IMR-90 (cell line): ENCODE data around the gene SNTG2. TPM values are rescaled to one million over a fixed set of nuclear protein-coding genes. Genes with fewer than 3 reads are reported as not detected.

Source experiments
- ATAC-seq: fragments of 200-7000 bp; cut with Tn5 transposase; 2 replicates; pipeline ENCODE4 v1.9.1; 2020; ENCODE audit warnings: low read depth, mild to moderate bottlenecking, moderate library complexity
- BruUV-seq: library from RNA; stranded (reverse); fragments of 400-500 nt; replicated peaks from 2 replicates; lab custom pipeline; 2021; lab: Mats Ljungman, UMichigan
- CTCF ChIA-PET: fragments of 300-600 bp; formaldehyde crosslinking; extraction: SDS; loops from one replicate; lab custom pipeline; 2021; ENCODE audit warnings: antibody characterized with exemption; lab: Yijun Ruan, JAX
- POLR2A ChIA-PET: fragments of 300-600 bp; sonication (Branson Sonifier 250); formaldehyde crosslinking; loops from one replicate; lab custom pipeline; 2022; ENCODE audit warnings: antibody characterized with exemption; ENCODE audit not compliant: unreplicated experiment; lab: Charles Lee
- DNase-seq: peaks from one replicate; pipeline ENCODE4 v3.0.0; 2013
- H2AFZ ChIP-seq: replicated peaks from 2 replicates; pipeline ENCODE3; 2013; ENCODE audit warnings: low read length, mild to moderate bottlenecking; ENCODE audit not compliant: poor library complexity
- H2AK5ac ChIP-seq: 2 replicates; pipeline ENCODE4 v1.6.1; 2013; ENCODE audit warnings: low read depth, low read length, inconsistent platforms
- H2AK9ac ChIP-seq: replicated peaks from 2 replicates; pipeline ENCODE3; 2013; ENCODE audit warnings: mild to moderate bottlenecking, low read depth, low read length, moderate library complexity; ENCODE audit not compliant: poor library complexity
- H2BK120ac ChIP-seq: 2 replicates; pipeline ENCODE4 v1.6.1; 2013; ENCODE audit warnings: low read depth, low read length, inconsistent platforms
- H2BK15ac ChIP-seq: 3 replicates; pipeline ENCODE4 v1.6.1; 2013; ENCODE audit warnings: low read depth, low read length, inconsistent platforms
- H2BK20ac ChIP-seq: 2 replicates; pipeline ENCODE4 v1.6.1; 2013; ENCODE audit warnings: low read depth, mild to moderate bottlenecking, inconsistent platforms, low read length, moderate library complexity
- H2BK5ac ChIP-seq: 2 replicates; pipeline ENCODE4 v1.6.1; 2013; ENCODE audit warnings: mild to moderate bottlenecking, low read depth, low read length, inconsistent platforms; ENCODE audit not compliant: poor library complexity, severe bottlenecking
- H3K14ac ChIP-seq: replicated peaks from 2 replicates; pipeline ENCODE4 v1.6.1; 2013; ENCODE audit warnings: low read depth, low read length, inconsistent platforms
- H3K18ac ChIP-seq: 2 replicates; pipeline ENCODE4 v1.6.1; 2013; ENCODE audit warnings: low read depth, low read length, control low read depth
- H3K23ac ChIP-seq: 2 replicates; pipeline ENCODE4 v1.6.1; 2013; ENCODE audit warnings: low read depth, low read length, inconsistent platforms
- H3K27ac ChIP-seq: 2 replicates; pipeline ENCODE4 v1.5.1; 2013; ENCODE audit warnings: mild to moderate bottlenecking, control low read depth, low read length; ENCODE audit not compliant: insufficient read depth
- H3K27me3 ChIP-seq: 2 replicates; pipeline ENCODE4 v1.6.1; 2013; ENCODE audit warnings: low read length; ENCODE audit not compliant: control insufficient read depth, insufficient read depth
- H3K36me3 ChIP-seq: 2 replicates; pipeline ENCODE4 v1.6.1; 2013; ENCODE audit warnings: low read length, mixed read lengths; ENCODE audit not compliant: control insufficient read depth, insufficient read depth
- H3K4ac ChIP-seq: 2 replicates; pipeline ENCODE4 v1.6.1; 2013; ENCODE audit warnings: low read depth, low read length, inconsistent platforms
- H3K4me1 ChIP-seq: 2 replicates; pipeline ENCODE4 v1.6.1; 2013; ENCODE audit warnings: low read length, mixed read lengths; ENCODE audit not compliant: control insufficient read depth, insufficient read depth
- H3K4me2 ChIP-seq: 2 replicates; pipeline ENCODE4 v1.6.1; 2013; ENCODE audit warnings: low read depth, mild to moderate bottlenecking, control low read depth, low read length, moderate library complexity
- H3K4me3 ChIP-seq: 2 replicates; pipeline ENCODE4 v1.5.1; 2013; ENCODE audit warnings: low read depth, mild to moderate bottlenecking, control low read depth, low read length, moderate library complexity; ENCODE audit not compliant: insufficient read depth
- H3K56ac ChIP-seq: 2 replicates; pipeline ENCODE4 v1.6.1; 2013; ENCODE audit warnings: low read length, inconsistent platforms; ENCODE audit not compliant: insufficient read depth; ENCODE audit errors: extremely low read depth
- H3K79me1 ChIP-seq, 2 experiments: 2 replicates each; pipeline ENCODE4 v1.6.1; 2013; ENCODE audit warnings: low read length in 2 of 2, inconsistent platforms in 1 of 2, low read depth in 1 of 2
- H3K9ac ChIP-seq: 2 replicates; pipeline ENCODE4 v1.6.1; 2013; ENCODE audit warnings: low read depth, low read length, control low read depth
- H3K9me1 ChIP-seq: 2 replicates; pipeline ENCODE4 v1.6.1; 2013; ENCODE audit warnings: low read length, inconsistent platforms; ENCODE audit not compliant: insufficient read depth
- H3K9me3 ChIP-seq: 2 replicates; pipeline ENCODE4 v1.6.1; 2013; ENCODE audit warnings: low read length; ENCODE audit not compliant: control insufficient read depth, insufficient read depth
- H4K20me1 ChIP-seq: 2 replicates; pipeline ENCODE4 v1.6.1; 2013; ENCODE audit warnings: low read length, inconsistent platforms; ENCODE audit not compliant: insufficient read depth
- H4K5ac ChIP-seq: 2 replicates; pipeline ENCODE4 v1.6.1; 2013; ENCODE audit warnings: mild to moderate bottlenecking, low read depth, low read length, control low read depth
- H4K8ac ChIP-seq, 2 experiments: 2 replicates each; pipeline ENCODE4 v1.6.1; 2013; ENCODE audit warnings: low read depth in 2 of 2, low read length in 2 of 2, control low read depth in 1 of 2, inconsistent platforms in 1 of 2
- H4K91ac ChIP-seq: 2 replicates; pipeline ENCODE4 v1.6.1; 2013; ENCODE audit warnings: low read depth, low read length, inconsistent platforms; ENCODE audit not compliant: insufficient read depth
- CEBPB ChIP-seq: IDR thresholded peaks from 2 replicates; pipeline ENCODE4 v1.6.1; 2012; ENCODE audit warnings: low read depth, low read length, improper control_type of control experiment
- CHD1 ChIP-seq: IDR thresholded peaks from 2 replicates; pipeline ENCODE4 v1.6.1; 2012; ENCODE audit warnings: low read depth, low read length, improper control_type of control experiment
- FOS ChIP-seq: fragments of 150-350 bp; IDR thresholded peaks from 2 replicates; pipeline ENCODE4 v1.6.1; 2016; ENCODE audit warnings: low read depth, low read length
- MAZ ChIP-seq: IDR thresholded peaks from 2 replicates; pipeline ENCODE4 v1.6.1; 2012; ENCODE audit warnings: low read depth, mild to moderate bottlenecking, low read length, improper control_type of control experiment, moderate library complexity, borderline replicate concordance
- MXI1 ChIP-seq: IDR thresholded peaks from 2 replicates; pipeline ENCODE4 v1.6.1; 2012; ENCODE audit warnings: low read depth, mild to moderate bottlenecking, low read length, moderate library complexity, borderline replicate concordance
- NFE2L2 ChIP-seq: fragments of 150-350 bp; IDR thresholded peaks from 2 replicates; pipeline ENCODE4 v1.6.1; 2016; ENCODE audit warnings: low read depth, mild to moderate bottlenecking, low read length
- POLR2A ChIP-seq: IDR thresholded peaks from 2 replicates; pipeline ENCODE4 v1.6.1; 2012; ENCODE audit warnings: mild to moderate bottlenecking, low read depth, low read length
- RCOR1 ChIP-seq: IDR thresholded peaks from 2 replicates; pipeline ENCODE4 v1.6.1; 2012; ENCODE audit warnings: mild to moderate bottlenecking, low read length, improper control_type of control experiment; ENCODE audit not compliant: insufficient replicate concordance
- RFX5 ChIP-seq: IDR thresholded peaks from 2 replicates; pipeline ENCODE4 v1.8.0; 2012; ENCODE audit warnings: low read depth, mild to moderate bottlenecking, low read length, moderate library complexity
- WGBS, 2 experiments: methylation state at CpG; one replicate each; pipeline versions ENCODE4 v1.1.5 to v1.1.7; 2013; ENCODE audit warnings: missing lambda C conversion rate in 2 of 2; ENCODE audit not compliant: insufficient read length in 1 of 2; ENCODE audit errors: extremely low coverage in 2 of 2; 5-methylcytosine and 5-hydroxymethylcytosine counted together
- dilution Hi-C: fragments of 300-500 bp; cut with HindIII; formaldehyde crosslinking; loops from one replicate; pipeline ENCODE4 v1.14.3; 2018; ENCODE audit warnings: low sequenced_read_pairs; ENCODE audit not compliant: unreplicated experiment
- in situ Hi-C: fragments of 300-500 bp; cut with MboI; formaldehyde crosslinking; loops from 3 replicates; pipeline ENCODE4 v1.14.3; 2019; ENCODE audit warnings: low sequenced_read_pairs, inconsistent platforms, mixed read lengths
- intact Hi-C: fragments of 100-400 bp; cut with micrococcal nuclease; formaldehyde crosslinking; loops from 2 replicates; pipeline ENCODE4 v1.10.0; 2022
- polyA plus RNA-seq, 3 experiments: library from polyadenylated mRNA; depleted of rRNA; stranded (reverse); fragments of >200 nt; gene quantifications; 2 replicates each; pipeline ENCODE4 v1.2.3, GENCODE V29; 2012; ENCODE audit warnings: low replicate concordance in 1 of 3
- total RNA-seq: library from RNA; depleted of rRNA; stranded (reverse); fragments of >200 nt; gene quantifications from 2 replicates; pipeline ENCODE4 v1.2.3, GENCODE V29; 2012
- TF ChIP-seq, protein P1 (sequence below): fragments of 150-350 bp; IDR thresholded peaks from 2 replicates; pipeline ENCODE4 v1.6.1; 2016; ENCODE audit warnings: low read depth, mild to moderate bottlenecking, low read length, moderate library complexity, borderline replicate concordance
- TF ChIP-seq, protein P2 (sequence below): conservative IDR thresholded peaks from 2 replicates; pipeline ENCODE4 v1.5.1; 2012; ENCODE audit warnings: mild to moderate bottlenecking, low read depth, low read length, improper control_type of control experiment
- TF ChIP-seq, protein P3 (sequence below): fragments of 150-350 bp; IDR thresholded peaks from 2 replicates; pipeline ENCODE4 v1.6.1; 2017; ENCODE audit warnings: mild to moderate bottlenecking, antibody characterized with exemption, low read length, low read depth

Gene SNTG2
- total and polyA plus RNA-seq, 2 of the 4 experiments (the other 2 are of a cell fraction) = under 0.01 to 0.17 TPM

DNA sequence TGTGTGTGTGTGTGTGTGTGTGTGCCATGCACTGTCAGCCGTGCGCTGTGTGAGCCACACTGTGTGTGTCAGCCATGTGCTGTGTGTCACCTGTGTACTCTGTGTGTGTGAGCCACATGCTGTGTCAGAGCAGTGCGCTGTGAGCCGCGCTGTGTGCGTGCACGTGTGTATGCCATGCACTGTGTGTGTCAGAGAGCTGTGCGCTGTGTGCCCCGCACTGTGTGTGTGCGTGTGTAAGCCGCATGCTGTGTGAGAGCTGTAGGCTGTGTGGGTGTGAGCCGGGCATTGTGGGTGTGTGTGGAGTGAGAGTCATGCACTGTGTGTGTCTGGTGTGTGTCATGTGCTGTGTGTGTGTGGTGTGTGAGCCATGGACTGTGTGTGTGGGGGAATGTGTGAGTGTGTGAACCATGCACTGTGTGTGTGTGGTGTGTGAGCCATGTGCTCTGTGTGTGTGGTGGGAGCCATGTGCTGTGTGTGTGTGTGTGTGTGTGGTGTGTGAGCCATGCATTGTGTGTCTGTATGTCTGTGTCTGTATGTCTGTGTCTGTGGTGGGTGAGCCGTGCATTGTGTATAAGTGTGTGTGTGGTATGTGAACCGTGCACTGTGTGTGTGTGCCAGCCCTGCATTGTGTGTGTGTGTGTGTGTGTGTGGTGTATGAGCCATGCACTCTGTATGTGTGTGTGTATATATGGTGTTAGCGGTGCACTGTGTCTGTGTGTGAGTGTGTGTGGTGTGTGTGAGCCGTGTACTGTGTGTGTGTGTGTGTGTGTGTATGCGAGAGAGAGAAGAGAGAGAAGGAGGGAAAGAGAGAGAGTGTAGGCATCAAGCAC is 356.3 kb downstream of the SNTG2 start:
- Histone ChIP-seq H4K5ac (no peak overlapping the region), H4K8ac (no peak overlapping the region), H4K20me1 (no peaks in the 10 kb centered on the region), H3K18ac (no peak overlapping the region), H3K4ac (no peak overlapping the region), H3K9me3 (peaks cover 19% of the 10 kb centered on the region), H3K79me1 (no peaks in the 10 kb centered on the region), H2BK20ac (no peak overlapping the region), H3K4me2 (no peak overlapping the region), H2AK9ac (no peak overlapping the region), H3K56ac (no peak overlapping the region), H3K9ac (no peak overlapping the region), H3K27me3 (no peaks in the 10 kb centered on the region), H3K36me3 (no peaks in the 10 kb centered on the region), H3K9me1 (no peaks in the 10 kb centered on the region), H2AK5ac (no peak overlapping the region), H3K4me3 (no peak overlapping the region), H2AFZ (peak overlapping the region; percentile 63), H3K4me1 (no peaks in the 10 kb centered on the region), H2BK5ac (peak overlapping the region; percentile 45), H4K91ac (no peak overlapping the region), H3K14ac (no peak overlapping the region), H3K27ac (no peak overlapping the region), H3K23ac (no peak overlapping the region), H2BK120ac (no peak overlapping the region), H2BK15ac (no peak overlapping the region)
- ChIA-PET CTCF (no interaction called here), POLR2A (no interaction called here)
- ATAC-seq = no peak
- WGBS, 2 experiments = 80% methylated on average over 7 of the region's 17 CpGs; no CpG with 5 or more reads in 1 of the 2 experiments
- dilution Hi-C loops = no loop called here
- intact Hi-C loops = no loop called here
- in situ Hi-C loops = no loop called here
- TF ChIP-seq FOS (no peak), RCOR1 (no peak), CHD1 (no peak), RFX5 (no peak), MAZ (no peak), MXI1 (no peak), CEBPB (no peak), NFE2L2 (no peak), POLR2A (no peak)
- TF ChIP-seq, protein P1, sequence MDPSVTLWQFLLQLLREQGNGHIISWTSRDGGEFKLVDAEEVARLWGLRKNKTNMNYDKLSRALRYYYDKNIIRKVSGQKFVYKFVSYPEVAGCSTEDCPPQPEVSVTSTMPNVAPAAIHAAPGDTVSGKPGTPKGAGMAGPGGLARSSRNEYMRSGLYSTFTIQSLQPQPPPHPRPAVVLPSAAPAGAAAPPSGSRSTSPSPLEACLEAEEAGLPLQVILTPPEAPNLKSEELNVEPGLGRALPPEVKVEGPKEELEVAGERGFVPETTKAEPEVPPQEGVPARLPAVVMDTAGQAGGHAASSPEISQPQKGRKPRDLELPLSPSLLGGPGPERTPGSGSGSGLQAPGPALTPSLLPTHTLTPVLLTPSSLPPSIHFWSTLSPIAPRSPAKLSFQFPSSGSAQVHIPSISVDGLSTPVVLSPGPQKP = no peak
- TF ChIP-seq, protein P2, sequence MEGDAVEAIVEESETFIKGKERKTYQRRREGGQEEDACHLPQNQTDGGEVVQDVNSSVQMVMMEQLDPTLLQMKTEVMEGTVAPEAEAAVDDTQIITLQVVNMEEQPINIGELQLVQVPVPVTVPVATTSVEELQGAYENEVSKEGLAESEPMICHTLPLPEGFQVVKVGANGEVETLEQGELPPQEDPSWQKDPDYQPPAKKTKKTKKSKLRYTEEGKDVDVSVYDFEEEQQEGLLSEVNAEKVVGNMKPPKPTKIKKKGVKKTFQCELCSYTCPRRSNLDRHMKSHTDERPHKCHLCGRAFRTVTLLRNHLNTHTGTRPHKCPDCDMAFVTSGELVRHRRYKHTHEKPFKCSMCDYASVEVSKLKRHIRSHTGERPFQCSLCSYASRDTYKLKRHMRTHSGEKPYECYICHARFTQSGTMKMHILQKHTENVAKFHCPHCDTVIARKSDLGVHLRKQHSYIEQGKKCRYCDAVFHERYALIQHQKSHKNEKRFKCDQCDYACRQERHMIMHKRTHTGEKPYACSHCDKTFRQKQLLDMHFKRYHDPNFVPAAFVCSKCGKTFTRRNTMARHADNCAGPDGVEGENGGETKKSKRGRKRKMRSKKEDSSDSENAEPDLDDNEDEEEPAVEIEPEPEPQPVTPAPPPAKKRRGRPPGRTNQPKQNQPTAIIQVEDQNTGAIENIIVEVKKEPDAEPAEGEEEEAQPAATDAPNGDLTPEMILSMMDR = no peak
- TF ChIP-seq, protein P3, sequence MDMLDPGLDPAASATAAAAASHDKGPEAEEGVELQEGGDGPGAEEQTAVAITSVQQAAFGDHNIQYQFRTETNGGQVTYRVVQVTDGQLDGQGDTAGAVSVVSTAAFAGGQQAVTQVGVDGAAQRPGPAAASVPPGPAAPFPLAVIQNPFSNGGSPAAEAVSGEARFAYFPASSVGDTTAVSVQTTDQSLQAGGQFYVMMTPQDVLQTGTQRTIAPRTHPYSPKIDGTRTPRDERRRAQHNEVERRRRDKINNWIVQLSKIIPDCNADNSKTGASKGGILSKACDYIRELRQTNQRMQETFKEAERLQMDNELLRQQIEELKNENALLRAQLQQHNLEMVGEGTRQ = no peak
- BruUV-seq = no TSS peak
- DNase-seq = no peak
